Upper lobe of left lung (tissue), 6 donors: Measurements from ENCODE around the gene MTERF1. TPM values are rescaled to one million over a fixed set of nuclear protein-coding genes. Genes with fewer than 3 reads are reported as not detected.

ENCODE experiments used
- ATAC-seq, 2 donors: fragments of 200-7000 bp; cut with Tn5 transposase; one replicate each; pipeline ENCODE4 v1.9.1; 2022; ENCODE audit warnings: mild to moderate bottlenecking in 2 of 2, moderate library complexity in 2 of 2; ENCODE audit not compliant: low FRiP score in 2 of 2
- DNase-seq, 2 donors: peaks; one replicate each; pipeline ENCODE4 v3.0.0-alpha.2; 2019 to 2020
- H3K27ac ChIP-seq, 4 donors: fragments of 200-600 bp; sonication (generic); one replicate each; pipeline ENCODE4 v1.5.1; 2016 to 2019
- H3K27me3 ChIP-seq, 4 donors: fragments of 200-600 bp; sonication (generic); one replicate each; pipeline ENCODE4 v1.5.1; 2017 to 2019
- H3K36me3 ChIP-seq, 4 donors: fragments of 200-600 bp; sonication (generic); one replicate each; pipeline ENCODE4 v1.5.1; 2016 to 2019
- H3K4me1 ChIP-seq, 4 donors: fragments of 200-600 bp; sonication (generic); one replicate each; pipeline ENCODE4 v1.5.1; 2018 to 2019
- H3K4me3 ChIP-seq, 4 donors: fragments of 200-600 bp; sonication (generic); one replicate each; pipeline ENCODE4 v1.5.1; 2017 to 2019; ENCODE audit warnings: mild to moderate bottlenecking in 2 of 4, moderate library complexity in 1 of 4
- H3K9me3 ChIP-seq, 4 donors: fragments of 200-600 bp; sonication (generic); one replicate each; pipeline ENCODE4 v1.5.1; 2018 to 2019
- CTCF ChIP-seq, 6 experiments: fragments of 450-650 bp in 4 of 6; fragments of 200-600 bp in 2 of 6; sonication (generic) in 2 of 6; IDR thresholded peaks; one replicate each; pipeline ENCODE4 v1.5.1; 2016 to 2019; ENCODE audit warnings: antibody characterized with exemption in 6 of 6
- EP300 ChIP-seq, 4 donors: sonication (generic); formaldehyde crosslinking; IDR thresholded peaks; one replicate each; pipeline ENCODE4 v1.5.1; 2017; ENCODE audit warnings: antibody characterized with exemption in 4 of 4, control low read depth in 2 of 4
- POLR2A ChIP-seq, 4 donors: fragments of 450-650 bp; IDR thresholded peaks; one replicate each; pipeline ENCODE4 v1.5.1; 2016 to 2017; ENCODE audit warnings: antibody characterized with exemption in 4 of 4, mild to moderate bottlenecking in 2 of 4
- POLR2AphosphoS5 ChIP-seq, 2 donors: sonication (generic); formaldehyde crosslinking; IDR thresholded peaks; one replicate each; pipeline ENCODE4 v1.5.1; 2017; ENCODE audit warnings: antibody characterized with exemption in 2 of 2
- WGBS, 2 donors: methylation state at CpG; one replicate each; pipeline ENCODE4 v1.1.5; 2017 to 2018; 5-methylcytosine and 5-hydroxymethylcytosine counted together
- total RNA-seq, 6 donors: library from RNA; depleted of rRNA in 4 of 6; stranded (reverse); fragments of >200 nt in 4 of 6; gene quantifications; one replicate each; pipeline versions ENCODE4 v1.1.0 to v1.2.1, GENCODE V29; 2016 to 2021
- donor health status: DM: no; HTN: no; CAD: no; lungs with moderate emphysema.
- donor health status: DM: no; HTN: yes; CAD: no; lungs with severe emphysema.

MTERF1 gene
- total RNA-seq, 6 donors from 2014 or later, result 7.7 to 10.0 (median 8.8) TPM

- H3K4me1 ChIP-seq, result no peaks in the 10 kb centered on the region
- no peaks in the 10 kb centered on the region for H3K36me3 ChIP-seq
- no peak overlapping the region for H3K27ac ChIP-seq
- no peak overlapping the region for H3K4me3 ChIP-seq
- H3K9me3 ChIP-seq, result peaks cover 0 to 5% (median 2%) of the 10 kb centered on the region in 4 donors
- no peak for TF ChIP-seq CTCF (IDR thresholded peaks at IDR 0.05)
- no peak for TF ChIP-seq POLR2AphosphoS5 (IDR thresholded peaks at IDR 0.05)
- no peak for TF ChIP-seq EP300 (IDR thresholded peaks at IDR 0.05)
- no peak for TF ChIP-seq POLR2A (IDR thresholded peaks at IDR 0.05)
- ATAC-seq (no peak), DNase-seq (no peak)
- no peaks in the 10 kb centered on the region for H3K27me3 ChIP-seq
These were observed 30.0 kb downstream of the MTERF1 start for GRCh38 chr7:91850455-91850854.

GRCh38 chr7:91847876-91848588, 32.5 kb downstream of the MTERF1 start:
- TF ChIP-seq POLR2AphosphoS5 (IDR thresholded peaks at IDR 0.05) (no peak), EP300 (IDR thresholded peaks at IDR 0.05) (no peak)
- ATAC-seq (peak in 1 of 2 donors; percentile 61), DNase-seq (no peak)
- Histone ChIP-seq H3K4me1 (no peaks in the 10 kb centered on the region), H3K27ac (no peak overlapping the region), H3K27me3 (no peaks in the 10 kb centered on the region), H3K4me3 (no peak overlapping the region), H3K36me3 (no peaks in the 10 kb centered on the region), H3K9me3 (no peaks in the 10 kb centered on the region)
- 85 to 88% methylated on average over 4 of the region's 4 CpGs for WGBS, 2 donors

GRCh38 chr7:91847231-91847630, 33.3 kb downstream of the MTERF1 start:
- H3K27ac ChIP-seq, result no peak overlapping the region
- ATAC-seq (no peak), DNase-seq (no peak)
- no peaks in the 10 kb centered on the region for H3K4me1 ChIP-seq
- H3K27me3 ChIP-seq, result no peaks in the 10 kb centered on the region
- H3K9me3 ChIP-seq, result peaks cover 0 to under 1% (median 0%) of the 10 kb centered on the region in 4 donors
- TF ChIP-seq EP300 (IDR thresholded peaks at IDR 0.05) (no peak), CTCF (IDR thresholded peaks at IDR 0.05) (no peak), POLR2AphosphoS5 (IDR thresholded peaks at IDR 0.05) (no peak), POLR2A (IDR thresholded peaks at IDR 0.05) (no peak)
- no peaks in the 10 kb centered on the region for H3K36me3 ChIP-seq
- no peak overlapping the region for H3K4me3 ChIP-seq
- 87 to 92% methylated on average over 4 of the region's 4 CpGs for WGBS, 2 donors

GRCh38 chr7:91846436-91846835, 34.1 kb downstream of the MTERF1 start:
- H3K9me3 ChIP-seq, result peaks cover 0 to 5% (median 0%) of the 10 kb centered on the region in 4 donors
- TF ChIP-seq POLR2A (IDR thresholded peaks at IDR 0.05), result no peak
- TF ChIP-seq CTCF (IDR thresholded peaks at IDR 0.05), result no peak
- no peak for TF ChIP-seq POLR2AphosphoS5 (IDR thresholded peaks at IDR 0.05)
- TF ChIP-seq EP300 (IDR thresholded peaks at IDR 0.05), result no peak
- no peaks in the 10 kb centered on the region for H3K36me3 ChIP-seq
- no peaks in the 10 kb centered on the region for H3K27me3 ChIP-seq
- H3K4me1 ChIP-seq, result no peaks in the 10 kb centered on the region
- no peak overlapping the region for H3K4me3 ChIP-seq
- no peak for DNase-seq
- no peak for ATAC-seq
- H3K27ac ChIP-seq, result no peak overlapping the region

- no peak for ATAC-seq
- H3K36me3 ChIP-seq, result no peaks in the 10 kb centered on the region
- no peaks in the 10 kb centered on the region for H3K4me1 ChIP-seq
- WGBS, 2 donors, result 86 to 96% methylated on average over 2 of the region's 2 CpGs
- no peak overlapping the region for H3K4me3 ChIP-seq
- no peak overlapping the region for H3K27ac ChIP-seq
- no peak for DNase-seq
- peaks cover 0 to 5% (median 0%) of the 10 kb centered on the region in 4 donors for H3K9me3 ChIP-seq
- TF ChIP-seq CTCF (IDR thresholded peaks at IDR 0.05), result no peak
- TF ChIP-seq EP300 (IDR thresholded peaks at IDR 0.05), result no peak
- TF ChIP-seq POLR2A (IDR thresholded peaks at IDR 0.05), result no peak
- TF ChIP-seq POLR2AphosphoS5 (IDR thresholded peaks at IDR 0.05), result no peak
- no peaks in the 10 kb centered on the region for H3K27me3 ChIP-seq
These were observed 36.7 kb downstream of the MTERF1 start for GRCh38 chr7:91843831-91844230.
